Activated CD8-positive, alpha-beta memory T cell treated with anti-CD3 and anti-CD28 coated beads for 36 hours (primary cell): ENCODE data around the gene SETD2. TPM values are rescaled to one million over a fixed set of nuclear protein-coding genes. Genes with fewer than 3 reads are reported as not detected.

Experiments used
- CTCF ChIA-PET: fragments of 350-600 bp; sonication (Branson Sonifier 250); formaldehyde crosslinking; loops from one replicate; lab custom pipeline; 2021; ENCODE audit warnings: antibody characterized with exemption; lab: Charles Lee
- POLR2A ChIA-PET: fragments of 350-600 bp; sonication (Branson Sonifier 250); formaldehyde crosslinking; loops from one replicate; lab custom pipeline; 2021; ENCODE audit warnings: antibody characterized with exemption; lab: Charles Lee
- total RNA-seq, 2 experiments: library from RNA; stranded (reverse); gene quantifications; one replicate each; pipeline ENCODE4 v1.2.3, GENCODE V29; 2021

Gene SETD2
- total RNA-seq, 2 experiments from 2014 or later: 28.6 to 28.9 TPM

GRCh38 chr3:47020311-47020710, 143.6 kb downstream of the SETD2 start:
- POLR2A ChIA-PET: no interaction called here
- CTCF ChIA-PET: interaction anchor here (1.2 kb wide), 1 partner anchor 11 kb away, joined by 4 read pairs; no protein-coding TSS in a partner anchor

- ChIA-PET POLR2A (interaction anchor here (0.5 to 0.6 kb wide), 2 partner anchors 74 to 130 kb away, joined by 3 to 5 read pairs; no protein-coding TSS in a partner anchor), CTCF (interaction anchor here (0.8 kb wide), 1 partner anchor 17 kb away, joined by 3 read pairs; no protein-coding TSS in a partner anchor)
These were observed 144.7 kb downstream of the SETD2 start for GRCh38 chr3:47019201-47019600.

DNA sequence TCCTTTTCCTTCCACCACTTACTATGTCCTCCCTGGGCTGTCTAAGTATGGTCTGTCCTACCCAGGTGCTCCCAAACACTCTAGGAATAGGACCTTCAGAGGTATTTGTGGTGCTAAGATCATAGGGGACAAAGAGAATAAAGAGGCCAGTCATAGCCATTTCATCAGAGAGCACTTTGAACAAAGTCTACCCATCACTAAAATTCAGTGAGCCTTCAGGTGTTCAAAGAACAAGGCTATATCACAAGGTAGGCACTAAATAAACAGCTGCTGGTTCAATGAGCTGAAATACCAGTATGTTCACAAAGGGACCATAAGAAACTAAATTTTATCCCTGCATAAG, 145.7 kb downstream of the SETD2 start:
- ChIA-PET CTCF (no interaction called here), POLR2A (no interaction called here)

DNA sequence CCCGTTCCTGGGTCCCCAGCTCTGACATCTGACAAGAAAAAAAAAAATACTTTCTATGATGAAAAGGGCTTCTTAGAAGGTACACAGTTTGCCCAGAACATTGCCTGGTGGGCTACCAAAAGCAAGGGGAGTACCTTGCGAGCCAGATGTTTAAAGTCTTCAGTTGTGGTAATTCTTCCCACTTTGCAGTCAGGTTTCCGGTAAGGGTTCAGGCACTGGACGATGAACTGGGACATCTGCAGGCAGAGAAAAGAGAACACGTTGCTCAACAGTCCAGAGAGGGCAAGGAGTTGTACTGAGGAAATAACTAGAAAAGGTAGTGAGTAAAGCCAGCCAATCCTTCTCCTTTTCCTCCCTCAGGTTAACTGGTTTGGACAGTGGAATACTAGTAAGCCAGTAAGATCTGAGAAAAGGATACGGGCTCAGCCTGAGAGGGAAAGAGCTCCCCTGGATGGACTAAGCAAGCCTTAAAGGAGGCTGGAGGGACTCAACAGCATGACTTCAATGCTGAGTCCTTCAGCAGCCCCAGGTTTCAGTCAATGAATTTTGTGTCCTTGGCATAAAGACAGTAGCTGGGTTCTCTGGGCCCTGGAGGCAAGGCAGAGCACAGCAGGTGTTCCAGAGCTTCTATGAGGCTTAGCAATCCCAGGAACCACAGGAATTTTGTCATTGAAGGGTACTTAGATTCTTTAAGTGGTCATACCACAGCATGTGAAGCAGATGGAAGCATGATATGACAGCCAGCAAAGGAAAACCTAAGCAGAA, 146.2 kb downstream of the SETD2 start:
- ChIA-PET CTCF (no interaction called here), POLR2A (interaction anchor here (0.6 to 0.9 kb wide), 2 partner anchors 9 to 11 kb away, joined by 3 to 5 read pairs; no protein-coding TSS in a partner anchor)

GRCh38 chr3:47016934-47017435, 146.9 kb downstream of the SETD2 start:
- ChIA-PET CTCF (no interaction called here), POLR2A (interaction anchor here (0.5 to 0.9 kb wide), 3 partner anchors 8 to 17 kb away, joined by 3 to 5 read pairs (median 3); no protein-coding TSS in a partner anchor)

- CTCF ChIA-PET: no interaction called here
- POLR2A ChIA-PET: interaction anchor here (0.5 to 0.6 kb wide), 2 partner anchors 17 to 86 kb away, joined by 3 to 5 read pairs; no protein-coding TSS in a partner anchor
These were observed 147.6 kb downstream of the SETD2 start for GRCh38 chr3:47016086-47016933.

DNA sequence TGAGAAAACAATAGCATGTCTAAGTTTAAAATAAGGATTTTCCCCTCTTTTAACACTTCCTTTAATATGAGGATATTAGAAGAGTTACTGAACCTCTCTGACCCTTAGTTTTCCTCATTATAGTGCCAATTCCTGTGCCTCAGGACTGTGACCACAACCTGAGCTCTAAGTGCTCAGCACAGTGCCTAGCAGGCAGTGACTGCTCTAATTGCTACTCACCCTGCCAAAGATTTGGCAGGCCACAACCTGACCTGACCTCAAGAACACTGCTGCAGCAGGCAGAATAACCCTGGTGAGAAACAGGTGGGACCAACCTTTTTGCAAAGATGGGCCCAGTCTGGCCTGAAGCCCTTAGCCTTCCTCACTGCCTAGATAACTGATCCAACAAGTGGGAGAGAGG, 148.8 kb downstream of the SETD2 start:
- ChIA-PET POLR2A (no interaction called here), CTCF (no interaction called here)

GRCh38 chr3:47014036-47014435, 149.9 kb downstream of the SETD2 start:
- CTCF ChIA-PET: no interaction called here
- POLR2A ChIA-PET: interaction anchor here (0.6 kb wide), 1 partner anchor 37 kb away, joined by 5 read pairs; no protein-coding TSS in a partner anchor

DNA sequence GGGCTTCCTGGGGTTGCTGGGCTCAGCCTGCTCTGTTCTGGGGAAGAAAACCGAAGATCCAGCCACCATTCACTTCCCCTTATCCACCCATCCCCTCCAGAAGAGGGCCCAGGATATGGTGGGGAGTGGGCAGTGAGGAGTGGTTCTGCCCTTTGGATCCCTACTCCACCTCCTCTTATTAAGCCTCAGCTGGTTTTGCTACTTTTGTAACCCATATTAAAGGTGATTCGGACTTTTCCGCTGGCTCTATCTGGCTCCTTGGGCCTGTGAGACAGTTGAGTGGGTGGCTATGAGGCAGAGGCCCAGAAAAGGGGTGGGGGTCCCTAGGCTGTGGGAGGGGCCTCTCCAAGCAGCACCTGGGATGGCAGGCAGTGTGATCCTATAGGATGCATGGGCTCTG, 150.7 kb downstream of the SETD2 start:
- CTCF ChIA-PET: no interaction called here
- POLR2A ChIA-PET: no interaction called here

GRCh38 chr3:47012342-47013230, 151.3 kb downstream of the SETD2 start:
- CTCF ChIA-PET: interaction anchor here (0.6 kb wide), 1 partner anchor 349 kb away, joined by 3 read pairs; no protein-coding TSS in a partner anchor

GRCh38 chr3:47011371-47011770, 152.5 kb downstream of the SETD2 start:
- ChIA-PET POLR2A (no interaction called here), CTCF (interaction anchor here (0.7 kb wide), 1 partner anchor 12 kb away, joined by 3 read pairs; no protein-coding TSS in a partner anchor)

More at GRCh38 chr3:47012342-47013230, 151.3 kb downstream of the SETD2 start:
- POLR2A ChIA-PET: no interaction called here

- POLR2A ChIA-PET: interaction anchor here (0.6 kb wide), 1 partner anchor 31 kb away, joined by 3 read pairs; no protein-coding TSS in a partner anchor
- CTCF ChIA-PET: interaction anchor here (0.7 to 0.9 kb wide), 2 partner anchors 12 to 116 kb away, joined by 3 read pairs; no protein-coding TSS in a partner anchor
These were observed 153.0 kb downstream of the SETD2 start for GRCh38 chr3:47010910-47011309.

- ChIA-PET POLR2A (interaction anchor here (0.6 to 1.2 kb wide), 2 partner anchors 30 kb away, joined by 3 to 9 read pairs; partner anchors contain the start of gene NBEAL2), CTCF (interaction anchor here (0.6 to 0.9 kb wide), 2 partner anchors 11 to 115 kb away, joined by 3 read pairs; no protein-coding TSS in a partner anchor)
These were observed 153.7 kb downstream of the SETD2 start for GRCh38 chr3:47010111-47010712.

GRCh38 chr3:47009225-47010110, 154.4 kb downstream of the SETD2 start:
- ChIA-PET CTCF (interaction anchor here (0.6 to 0.8 kb wide), 2 partner anchors 11 kb away, joined by 3 to 4 read pairs; no protein-coding TSS in a partner anchor), POLR2A (interaction anchor here (0.6 to 1.2 kb wide), 2 partner anchors 8 to 29 kb away, joined by 3 to 9 read pairs; partner anchors contain the start of gene NBEAL2)

GRCh38 chr3:47008851-47009224, 155.1 kb downstream of the SETD2 start:
- ChIA-PET POLR2A (interaction anchor here (0.6 to 1.2 kb wide), 2 partner anchors 8 to 29 kb away, joined by 3 to 9 read pairs; partner anchors contain the start of gene NBEAL2), CTCF (interaction anchor here (0.8 kb wide), 1 partner anchor 10 kb away, joined by 4 read pairs; no protein-coding TSS in a partner anchor)

DNA sequence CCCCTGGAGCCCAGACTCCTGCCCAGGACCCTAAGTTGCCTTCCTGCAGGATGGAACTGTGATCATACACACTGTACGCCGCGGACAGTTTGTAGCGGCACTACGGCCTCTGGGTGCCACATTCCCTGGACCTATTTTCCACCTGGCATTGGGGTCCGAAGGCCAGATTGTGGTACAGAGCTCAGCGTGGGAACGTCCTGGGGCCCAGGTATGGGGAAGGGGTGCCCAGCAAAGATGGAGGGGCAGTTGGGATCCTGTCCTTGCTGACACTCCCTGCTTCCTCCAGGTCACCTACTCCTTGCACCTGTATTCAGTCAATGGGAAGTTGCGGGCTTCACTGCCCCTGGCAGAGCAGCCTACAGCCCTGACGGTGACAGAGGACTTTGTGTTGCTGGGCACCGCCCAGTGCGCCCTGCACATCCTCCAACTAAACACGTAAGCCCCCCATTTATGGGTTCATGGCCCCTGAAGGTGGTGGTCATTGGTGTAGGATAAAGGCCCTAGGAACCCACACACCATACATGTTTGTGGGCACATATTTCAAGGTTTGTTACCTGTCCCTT, 155.6 kb downstream of the SETD2 start:
- POLR2A ChIA-PET: no interaction called here
- CTCF ChIA-PET: interaction anchor here (0.8 kb wide), 1 partner anchor 10 kb away, joined by 4 read pairs; no protein-coding TSS in a partner anchor
